Measurements from ENCODE around the gene SUSD4. TPM values are rescaled to one million over a fixed set of nuclear protein-coding genes. Genes with fewer than 3 reads are reported as not detected.

The SUSD4 gene
- total RNA-seq, 6 experiments from 2014 or later, result 1.3 to 5.9 (median 2.8) TPM

DNA sequence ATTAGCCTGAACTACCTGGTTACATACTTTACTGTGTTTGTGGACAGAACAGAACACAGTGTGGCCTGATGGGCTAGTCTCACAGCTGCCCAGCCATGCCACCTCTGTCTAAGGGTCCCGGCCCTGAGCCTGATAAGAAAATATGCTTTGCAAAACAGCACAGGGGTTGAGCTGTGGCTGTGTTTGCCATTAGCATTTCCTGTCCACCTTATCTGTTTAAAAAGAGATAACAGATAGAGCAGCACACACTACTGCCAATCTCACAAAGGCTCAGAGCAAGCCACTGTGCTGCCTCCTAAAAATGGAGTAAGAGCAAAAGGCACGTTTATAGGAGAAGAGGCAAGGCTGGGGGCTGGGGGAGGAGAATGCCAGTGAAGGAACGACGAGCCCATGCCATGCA is 95.0 kb downstream of the SUSD4 start:
- H3K27ac ChIP-seq, result peak overlapping the region in 1 of 3 donors; percentile 52
- no peak for TF ChIP-seq CTCF (IDR thresholded peaks at IDR 0.05)
- peak; percentile 44 for TF ChIP-seq POLR2A (IDR thresholded peaks at IDR 0.05)
- H3K9me3 ChIP-seq, result no peaks in the 10 kb centered on the region
- H3K4me3 ChIP-seq, result no peak overlapping the region
- peaks cover 0 to 38% (median 17%) of the 10 kb centered on the region in 4 donors for H3K4me1 ChIP-seq
- intact Hi-C loops (cut with DNase I), result no loop called here
- H3K27me3 ChIP-seq, result no peaks in the 10 kb centered on the region
- 19% methylated on average over 4 of the region's 4 CpGs for WGBS (ENCODE audit: insufficient coverage, low coverage, low lambda C conversion rate, missing lambda C conversion rate)
- DNase-seq, result no peak
- peak; percentile 53 to 66 (median 64) for ATAC-seq
- no peaks in the 10 kb centered on the region for H3K36me3 ChIP-seq

DNA sequence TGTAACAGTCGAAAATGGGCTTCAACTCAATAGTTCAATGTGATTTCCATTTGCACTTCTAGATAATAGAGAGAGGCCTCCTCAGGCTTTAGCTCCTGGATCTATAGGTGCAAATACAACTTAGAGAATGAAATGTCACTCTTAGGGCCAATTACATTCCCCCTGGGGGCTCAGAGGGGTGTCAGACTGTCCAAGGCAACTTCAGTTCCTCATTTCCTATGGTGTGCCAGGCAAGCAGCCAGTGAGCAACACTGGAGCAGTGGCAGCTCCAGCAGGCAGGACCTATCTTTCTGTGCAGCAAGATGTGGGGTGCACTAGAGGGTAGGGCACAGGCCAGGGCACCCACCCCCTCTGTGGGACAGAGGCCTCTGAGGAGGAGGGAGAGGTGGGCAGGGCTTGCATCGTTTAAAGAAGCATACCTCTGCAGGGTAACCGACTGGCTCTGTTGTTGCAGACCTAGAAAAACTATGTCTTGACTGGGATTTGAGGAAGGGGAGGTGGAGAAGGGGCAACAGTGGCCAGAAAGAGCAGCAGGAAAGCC is 97.3 kb downstream of the SUSD4 start:
- H3K27me3 ChIP-seq, result no peaks in the 10 kb centered on the region
- ATAC-seq (no peak), DNase-seq (no peak)
- H3K4me1 ChIP-seq, result peaks cover 0 to 33% (median 15%) of the 10 kb centered on the region in 4 donors
- intact Hi-C loops (cut with DNase I), result no loop called here
- TF ChIP-seq POLR2A (IDR thresholded peaks at IDR 0.05) (no peak), CTCF (IDR thresholded peaks at IDR 0.05) (no peak)
- no peaks in the 10 kb centered on the region for H3K9me3 ChIP-seq
- WGBS (ENCODE audit: insufficient coverage, low coverage, low lambda C conversion rate, missing lambda C conversion rate), result 61% methylated on average over 3 of the region's 3 CpGs
- no peaks in the 10 kb centered on the region for H3K36me3 ChIP-seq
- no peak overlapping the region for H3K27ac ChIP-seq
- no peak overlapping the region for H3K4me3 ChIP-seq

DNA sequence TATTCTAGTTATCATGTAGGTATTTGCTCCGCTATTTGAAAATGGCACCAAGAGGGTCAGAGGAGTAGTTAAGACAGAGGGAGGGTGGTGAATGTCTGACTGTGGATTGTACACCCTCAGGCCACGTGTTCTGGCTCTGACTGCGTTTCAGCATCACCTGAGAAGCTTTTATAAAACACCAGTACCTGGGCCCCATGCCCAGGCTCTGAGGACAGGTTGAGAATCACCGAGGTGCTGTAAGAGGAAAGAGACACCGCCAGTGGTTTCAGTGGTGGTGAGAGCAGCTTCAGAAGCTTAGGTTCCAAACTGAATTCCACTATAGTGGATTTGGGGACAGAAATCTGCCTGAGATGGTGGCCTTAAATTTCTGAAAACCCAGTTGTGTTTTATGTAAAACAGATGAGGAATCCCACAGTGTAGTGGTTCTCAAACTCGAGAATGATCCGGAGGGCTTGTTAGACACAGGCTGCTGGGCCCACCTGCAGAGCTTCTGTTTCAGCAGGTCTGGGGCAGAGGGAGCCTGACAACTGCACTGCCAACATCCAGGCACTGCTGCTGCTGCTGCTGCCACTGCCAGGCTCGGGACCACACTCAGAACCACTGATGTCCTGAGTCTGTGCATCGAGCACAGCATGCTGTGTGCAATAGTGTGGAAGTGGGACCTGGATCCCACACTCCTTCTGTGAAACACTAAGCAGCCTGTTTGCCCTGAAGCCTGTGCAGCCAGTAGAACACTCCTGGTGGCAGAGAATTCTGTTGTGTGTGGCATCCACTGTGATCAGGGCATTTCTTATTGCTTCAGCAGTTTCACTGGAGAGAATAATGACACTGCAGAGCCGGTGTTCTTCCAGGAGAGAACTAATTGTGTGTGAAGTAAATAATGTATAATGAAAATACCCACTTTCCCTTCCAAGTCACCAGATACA is 98.7 kb downstream of the SUSD4 start:
- no peak overlapping the region for H3K27ac ChIP-seq
- no peaks in the 10 kb centered on the region for H3K27me3 ChIP-seq
- DNase-seq, result no peak
- intact Hi-C loops (cut with DNase I), result no loop called here
- no peak for ATAC-seq
- no peak overlapping the region for H3K4me3 ChIP-seq
- H3K9me3 ChIP-seq, result no peaks in the 10 kb centered on the region
- H3K4me1 ChIP-seq, result peaks cover 0 to 20% (median 9%) of the 10 kb centered on the region in 4 donors
- TF ChIP-seq POLR2A (IDR thresholded peaks at IDR 0.05), result no peak
- TF ChIP-seq CTCF (IDR thresholded peaks at IDR 0.05), result no peak
- 82% methylated on average over 4 of the region's 10 CpGs for WGBS (ENCODE audit: insufficient coverage, low coverage, low lambda C conversion rate, missing lambda C conversion rate)
- H3K36me3 ChIP-seq, result no peaks in the 10 kb centered on the region

DNA sequence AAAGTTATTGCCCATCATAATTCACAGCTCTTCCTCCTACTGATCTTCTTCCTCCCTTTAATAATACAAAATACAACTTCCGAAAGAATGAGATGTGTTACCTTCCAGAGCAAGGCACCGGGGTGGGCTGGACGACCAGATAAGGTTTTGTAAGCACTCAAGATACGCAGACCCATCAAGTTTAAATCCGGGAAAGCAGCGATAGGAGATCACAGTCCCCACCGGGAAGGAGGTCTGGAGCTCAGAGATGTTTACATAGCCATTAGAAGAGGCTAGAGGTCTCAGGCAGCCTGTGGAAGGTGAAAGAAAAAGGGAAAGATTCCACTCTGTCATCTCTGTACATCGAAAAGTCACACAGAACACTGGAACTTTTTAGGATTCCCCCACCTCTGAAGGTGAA is 99.4 kb downstream of the SUSD4 start:
- no peak overlapping the region for H3K4me3 ChIP-seq
- no peak for ATAC-seq
- no peaks in the 10 kb centered on the region for H3K27me3 ChIP-seq
- H3K9me3 ChIP-seq, result no peaks in the 10 kb centered on the region
- H3K36me3 ChIP-seq, result no peaks in the 10 kb centered on the region
- no peak for DNase-seq
- intact Hi-C loops (cut with DNase I), result no loop called here
- peaks cover 0 to 12% (median 5%) of the 10 kb centered on the region in 4 donors for H3K4me1 ChIP-seq
- no peak overlapping the region for H3K27ac ChIP-seq
- WGBS (ENCODE audit: insufficient coverage, low coverage, low lambda C conversion rate, missing lambda C conversion rate), result 54% methylated on average over 8 of the region's 8 CpGs
- no peak for TF ChIP-seq CTCF (IDR thresholded peaks at IDR 0.05)
- TF ChIP-seq POLR2A (IDR thresholded peaks at IDR 0.05), result no peak

Measured in right lobe of liver (tissue), 6 donors.